Stimulated activated CD8-positive, alpha-beta memory T cell treated with anti-CD3 and anti-CD28 coated beads, Interleukin-15, amount 100 ng/mL, for 1 hour (primary cell): Measurements from ENCODE around the gene PTPRK.
"Not testable (repeated sequence)": the region's sequence is repeated elsewhere in the genome, so short reads cannot be mapped to it uniquely, and the experiment has no call there.

Source experiments
- DNase-seq: peaks from one replicate; pipeline ENCODE4 v3.0.0-alpha.2; 2020; ENCODE audit warnings: low read depth

PTPRK gene

GRCh38 chr6:128491100-128491581, 29.3 kb downstream of the PTPRK start:
- DNase-seq = no peak

DNA sequence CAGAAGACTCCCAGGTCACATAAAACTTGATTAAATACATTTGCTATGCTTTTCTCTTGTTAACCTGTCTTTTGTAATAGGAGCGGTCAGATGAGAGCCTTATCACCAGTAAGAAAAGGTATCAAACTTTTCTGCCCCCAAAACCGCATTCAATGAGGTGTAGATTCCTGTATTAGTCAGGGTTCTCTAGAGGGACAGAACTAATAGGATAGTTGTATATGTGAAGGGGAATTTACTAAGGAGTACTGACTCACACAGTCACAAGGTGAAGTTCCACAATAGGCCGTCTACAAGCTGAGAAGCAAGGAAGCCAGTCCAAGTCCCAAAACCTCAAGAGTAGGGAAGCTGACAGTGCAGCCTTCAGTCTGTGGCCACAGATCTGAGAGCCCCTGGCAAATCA, 32.7 kb downstream of the PTPRK start:
- DNase-seq = no peak

DNA sequence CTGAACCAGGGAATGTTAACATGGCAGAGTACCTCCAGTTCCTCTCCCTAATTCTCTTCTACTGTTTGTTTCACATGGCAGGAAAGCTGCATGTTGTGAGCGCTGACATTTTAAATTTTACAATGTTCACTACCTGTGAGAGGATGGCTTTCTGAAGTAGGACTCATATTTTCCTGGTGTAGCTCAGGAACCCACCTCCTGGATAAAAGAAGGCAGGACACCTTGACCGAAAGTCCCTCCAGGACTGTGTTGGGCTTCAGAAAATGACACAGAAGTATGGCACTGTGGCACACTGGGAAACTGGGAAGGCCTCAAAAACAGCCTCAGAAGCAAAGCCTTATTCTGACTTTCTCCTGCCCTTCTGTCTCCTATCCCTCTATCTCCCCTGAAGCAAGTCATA, 33.3 kb downstream of the PTPRK start:
- no peak for DNase-seq

DNA sequence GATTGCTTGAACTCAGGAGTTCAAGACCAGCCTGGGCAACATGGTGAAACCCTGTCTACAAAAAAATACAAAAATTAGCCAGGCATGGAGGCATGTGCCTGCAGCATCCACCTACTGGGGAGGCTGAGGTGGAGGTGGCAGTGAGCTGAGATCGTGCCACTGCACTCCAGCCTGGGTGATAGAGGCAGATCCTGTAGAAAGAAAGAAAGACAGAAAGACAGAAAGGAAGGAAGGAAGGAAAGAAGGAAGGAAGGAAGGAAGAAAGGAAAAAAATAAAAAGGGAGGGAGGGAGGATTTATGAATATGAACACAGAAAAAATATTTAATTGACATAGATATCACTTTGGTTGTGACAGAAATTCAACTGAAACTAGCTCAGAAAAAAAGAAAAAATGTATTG, 33.8 kb downstream of the PTPRK start:
- not testable (repeated sequence) for DNase-seq

DNA sequence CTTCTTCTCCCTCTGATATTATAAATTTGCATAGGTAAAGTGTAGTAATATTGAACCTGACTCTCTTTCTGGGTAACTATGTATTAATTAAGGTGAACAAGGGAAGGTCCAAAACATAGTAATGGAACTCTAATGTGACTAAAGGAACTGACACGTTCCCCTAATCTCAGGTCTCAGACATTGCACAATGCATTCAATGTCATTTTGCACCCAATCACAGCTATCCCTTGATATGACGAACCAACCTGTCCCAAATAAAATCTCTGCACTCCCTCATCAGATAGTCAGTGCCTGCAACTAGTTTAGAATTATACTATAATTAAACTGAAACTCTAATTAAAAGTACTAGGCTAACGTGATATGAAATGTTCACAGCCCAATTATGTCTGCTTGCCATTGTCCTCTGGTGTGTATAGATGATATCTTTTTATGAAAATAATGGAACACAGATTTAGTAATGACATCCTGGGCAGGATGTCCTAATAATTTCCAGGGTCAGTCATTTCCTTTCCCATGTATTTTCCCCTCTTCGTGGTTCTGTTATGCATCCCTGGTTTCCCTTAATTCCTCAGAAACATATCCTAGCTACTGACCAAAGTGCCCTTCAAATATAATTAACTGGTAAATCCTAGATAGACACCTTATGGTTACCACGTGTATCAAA, 36.8 kb downstream of the PTPRK start:
- no peak for DNase-seq

DNA sequence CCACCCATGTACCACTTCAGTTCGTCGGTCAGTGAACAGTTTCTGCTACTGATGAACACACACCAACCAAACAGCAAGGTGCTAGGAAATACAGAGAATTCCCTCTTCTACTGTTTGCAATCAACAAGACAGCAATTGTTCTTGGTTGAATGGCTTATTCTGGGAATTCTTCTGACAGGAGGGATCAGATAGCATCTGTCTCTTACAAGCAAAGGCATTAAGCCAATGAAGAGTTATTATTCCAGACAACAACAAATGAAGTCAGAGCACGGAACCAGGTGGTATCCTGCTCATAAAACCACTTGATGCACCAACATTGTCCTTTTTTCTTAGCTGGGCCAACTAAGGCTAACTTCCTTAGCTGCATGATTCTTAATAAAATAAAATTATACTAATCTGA, 37.8 kb downstream of the PTPRK start:
- no peak for DNase-seq

DNA sequence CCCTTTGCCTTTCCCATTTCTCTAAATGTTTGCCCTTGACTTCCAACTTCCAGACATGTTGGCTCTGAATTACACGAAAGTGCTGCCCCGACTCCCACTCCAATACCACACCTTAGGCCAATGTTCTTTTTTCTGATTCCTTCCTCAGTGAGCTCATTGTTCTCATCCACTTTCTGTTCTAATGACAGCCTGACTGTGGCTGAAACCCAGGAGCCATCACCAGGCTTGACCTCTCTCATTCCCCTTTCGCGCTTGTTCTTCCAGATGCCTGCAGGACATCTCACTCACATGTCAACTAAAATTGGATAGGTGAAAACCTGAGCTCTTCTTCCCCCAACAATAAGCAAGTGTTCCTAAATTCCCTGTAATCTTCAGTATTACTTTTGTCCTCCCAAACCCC, 40.4 kb downstream of the PTPRK start:
- DNase-seq = no peak

GRCh38 chr6:128479048-128479666, 41.2 kb downstream of the PTPRK start:
- DNase-seq = no peak

GRCh38 chr6:128478230-128479047, 42.0 kb downstream of the PTPRK start:
- no peak for DNase-seq

GRCh38 chr6:128474933-128475332, 45.5 kb downstream of the PTPRK start:
- no peak for DNase-seq

- no peak for DNase-seq
Observed at GRCh38 chr6:128474481-128474880, 45.9 kb downstream of the PTPRK start.

DNA sequence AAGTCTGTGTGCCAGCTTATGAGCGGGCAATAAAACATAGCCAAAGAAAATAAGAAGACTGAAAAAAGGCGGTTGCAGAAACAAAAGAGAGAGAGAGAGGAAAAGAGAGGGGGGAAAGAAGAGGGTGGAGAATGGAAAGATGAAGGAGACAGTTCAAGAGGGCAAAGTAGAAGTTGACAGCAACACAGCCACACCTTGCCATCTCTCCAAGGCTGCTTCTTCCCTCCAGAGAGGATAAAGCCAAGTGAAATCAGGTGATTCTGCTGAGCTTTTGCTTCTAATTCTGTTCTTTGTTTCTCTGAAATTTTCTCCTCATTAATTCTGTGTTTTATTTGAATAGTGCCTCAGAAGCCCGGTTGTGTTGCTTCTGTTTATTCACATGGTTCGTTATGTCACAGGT, 48.5 kb downstream of the PTPRK start:
- DNase-seq = no peak

DNA sequence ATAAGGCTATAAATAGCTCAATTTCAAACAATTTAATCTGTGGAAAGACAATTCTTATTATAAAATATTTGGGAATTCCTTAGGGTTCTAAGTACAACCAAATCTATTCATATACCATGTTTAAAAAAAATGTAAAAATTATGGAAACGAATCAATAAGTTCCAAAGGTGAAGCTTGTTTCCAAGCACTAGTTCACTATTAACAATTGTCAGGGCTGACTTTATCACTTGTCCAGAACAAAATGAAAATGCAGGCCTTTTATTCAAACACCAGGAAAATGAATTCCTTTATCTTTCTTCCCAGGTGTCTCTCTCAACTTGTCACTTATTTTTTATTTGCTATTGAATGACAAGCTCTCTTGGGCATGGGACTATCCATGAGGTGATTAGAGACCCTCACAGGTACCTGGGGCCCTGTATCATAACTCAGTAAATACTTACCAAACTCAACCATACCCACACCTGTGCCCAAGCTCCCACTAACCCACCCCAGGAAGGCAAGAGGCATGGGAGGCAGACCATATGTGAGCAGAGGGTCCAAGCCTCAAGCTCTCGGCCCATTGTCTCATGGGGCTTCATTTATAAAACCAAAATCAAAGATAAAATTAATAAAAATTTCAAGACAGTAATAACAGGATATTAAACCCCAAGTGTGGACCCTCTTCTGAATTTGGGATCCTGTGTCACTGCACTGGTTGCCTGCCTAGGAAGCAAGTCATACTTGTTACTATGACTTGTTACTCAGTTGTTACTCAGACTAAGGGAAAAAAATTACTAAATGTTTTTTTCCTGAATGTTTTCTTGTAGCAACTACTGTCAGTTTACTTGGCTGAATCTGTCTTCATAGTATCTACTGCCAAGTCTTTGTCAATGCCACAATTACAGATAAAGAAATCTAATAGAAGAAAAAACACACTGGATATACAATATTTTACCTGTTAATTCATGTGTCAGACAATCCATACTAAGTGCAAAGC, 54.7 kb downstream of the PTPRK start:
- no peak for DNase-seq

DNA sequence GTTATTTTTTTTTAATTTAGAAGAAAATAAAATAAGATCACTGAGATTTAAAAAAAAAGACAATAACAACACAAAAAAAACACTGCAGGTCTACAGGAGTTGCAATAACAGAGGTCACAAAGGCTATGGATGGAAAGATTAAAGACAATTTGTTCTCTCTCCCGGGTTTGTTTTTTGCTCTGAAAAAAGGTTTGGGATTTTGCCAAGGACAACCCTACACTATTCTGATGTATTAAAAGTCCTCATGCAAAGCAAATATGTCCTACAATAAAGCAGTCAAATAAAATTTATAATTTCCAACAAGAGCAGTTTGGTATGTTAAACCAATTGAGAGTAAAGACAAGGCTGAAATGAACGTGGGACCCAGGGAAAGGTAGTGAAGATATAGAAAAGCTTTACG, 55.6 kb downstream of the PTPRK start:
- DNase-seq = no peak

GRCh38 chr6:128463942-128464341, 56.5 kb downstream of the PTPRK start:
- DNase-seq = no peak

- no peak for DNase-seq
Observed at GRCh38 chr6:128461501-128461900, 58.9 kb downstream of the PTPRK start.

DNA sequence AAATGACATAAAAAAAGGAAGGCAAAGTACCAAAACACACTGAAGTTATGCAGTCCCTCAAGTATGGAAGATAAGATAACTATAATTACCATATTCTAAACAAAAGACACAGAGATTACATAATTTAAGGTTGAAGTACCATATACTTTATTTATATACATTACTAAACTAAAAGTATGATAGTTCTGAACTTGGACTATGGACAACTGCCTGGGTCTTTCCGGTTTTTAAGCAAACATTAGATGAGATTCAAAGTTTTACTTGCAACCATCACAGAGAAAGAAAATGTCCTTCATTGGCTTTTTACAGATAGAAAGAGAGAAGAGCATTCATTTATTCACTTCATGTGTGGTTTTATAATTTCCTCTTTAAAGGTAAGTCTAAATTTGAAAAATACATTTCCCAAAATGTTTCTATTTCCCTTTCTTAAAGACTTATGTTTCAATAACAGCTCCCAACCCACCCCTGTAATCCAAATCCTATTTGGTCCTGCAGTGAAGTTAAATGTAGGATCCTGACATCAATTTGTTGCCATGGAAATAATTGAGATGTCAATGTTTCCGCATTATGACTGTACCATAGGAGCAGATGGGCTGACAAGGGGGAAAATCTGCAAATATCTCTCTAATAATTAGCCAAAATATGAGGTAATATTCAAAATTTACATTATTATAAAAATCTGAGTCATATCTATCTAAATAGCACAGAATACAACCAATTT, 63.7 kb downstream of the PTPRK start:
- no peak for DNase-seq

- DNase-seq = no peak
Observed at GRCh38 chr6:128455959-128456358, 64.4 kb downstream of the PTPRK start.

DNA sequence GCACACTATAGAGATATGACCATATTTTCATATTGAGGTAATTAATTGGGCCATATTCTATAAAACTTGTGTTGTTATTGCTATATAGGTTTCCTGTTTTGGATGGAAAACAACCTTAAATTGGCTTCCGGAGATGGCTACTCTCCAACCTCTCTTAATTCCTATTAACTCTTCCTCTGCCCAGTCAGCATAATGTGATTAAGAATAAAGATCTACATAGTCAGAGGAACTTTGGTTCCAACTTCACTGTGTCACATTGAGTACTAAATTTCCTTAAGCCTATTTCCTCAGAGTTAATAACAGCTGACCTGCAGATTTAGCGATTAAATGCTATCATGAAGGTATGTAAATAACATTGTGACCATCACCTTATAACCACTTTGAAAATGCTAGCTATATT, 67.7 kb downstream of the PTPRK start:
- DNase-seq = no peak

DNA sequence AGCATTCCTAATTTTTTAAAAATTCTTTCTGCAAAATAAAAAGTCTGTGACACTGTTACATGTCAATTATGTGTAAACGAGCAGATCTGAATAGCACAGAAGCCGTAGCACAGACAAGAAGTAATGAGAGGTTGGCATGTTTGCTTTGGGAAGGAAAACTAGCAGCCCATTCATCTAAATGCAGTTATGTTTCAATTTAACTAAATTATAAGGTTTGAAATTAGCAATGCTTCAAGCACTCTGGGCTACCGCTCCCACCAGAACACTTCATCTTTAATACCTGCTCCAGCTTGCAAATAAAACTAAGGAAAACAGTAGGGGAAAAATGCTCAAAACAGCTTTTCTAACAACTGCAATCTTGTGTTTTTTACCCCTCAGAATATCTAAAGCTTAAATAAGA, 73.9 kb downstream of the PTPRK start:
- DNase-seq = no peak

- no peak for DNase-seq
Observed at GRCh38 chr6:128443553-128443952, 76.8 kb downstream of the PTPRK start.
